ENCODE measurements around the gene S100G. TPM values are rescaled to one million over a fixed set of nuclear protein-coding genes. Genes with fewer than 3 reads are reported as not detected.
A peak's percentile ranks its signal among the peaks of the same experiment; 100 is the strongest.

The S100G gene
- polyA plus RNA-seq, 3 donors: not detected

- Histone ChIP-seq H3K4me1 (ENCODE audit: control insufficient read depth in 1 of 2, insufficient read depth in 2 of 2, low read length in 2 of 2) (no peaks in the 10 kb centered on the region), H3K36me3 (replicated peaks in 1 of 2; ENCODE audit: control insufficient read depth in 1 of 2, insufficient read depth in 2 of 2, low read length in 2 of 2) (peaks cover 0 to 3% of the 10 kb centered on the region in 2 donors), H3K79me2 (ENCODE audit: insufficient read depth, low read length) (no peaks in the 10 kb centered on the region), H4K20me1 (ENCODE audit: insufficient read depth, low read length) (no peaks in the 10 kb centered on the region), H3K9me3 (replicated peaks in 1 of 2; ENCODE audit: control insufficient read depth in 1 of 2, insufficient read depth in 1 of 2, low read length in 2 of 2) (no peaks in the 10 kb centered on the region), H3K9ac (ENCODE audit: insufficient read depth, low read length, poor library complexity, severe bottlenecking) (no peak overlapping the region), H3K4me2 (replicated peaks; ENCODE audit: extremely low read depth, low read length, poor library complexity, severe bottlenecking) (no peak overlapping the region), H3K27me3 (ENCODE audit: control insufficient read depth in 2 of 2, insufficient read depth in 2 of 2, low read length in 2 of 2) (peaks cover 0 to 7% of the 10 kb centered on the region in 2 donors), H3K27ac (ENCODE audit: low read depth in 1 of 2, low read length in 2 of 2) (no peak overlapping the region), H3K4me3 (replicated peaks in 1 of 3; ENCODE audit: low read depth in 2 of 3, low read length in 3 of 3) (no peak overlapping the region), H2AFZ (ENCODE audit: insufficient read depth, low read depth, low read length, poor library complexity, severe bottlenecking) (no peak overlapping the region)
- no CpG with 5 or more reads among the region's 2 CpGs for WGBS (ENCODE audit: insufficient coverage)
- Mint-ChIP-seq H3K4me3 (no peak overlapping the region), H3K9me3 (peaks cover 0 to 3% (median 0%) of the 10 kb centered on the region in 7 donors), H3K27me3 (ENCODE audit: low read depth in 3 of 3) (peaks cover 0 to 25% (median 0%) of the 10 kb centered on the region in 3 donors), H3K27ac (no peak overlapping the region), H3K4me1 (no peaks in the 10 kb centered on the region), H3K36me3 (peaks cover 8 to 21% of the 10 kb centered on the region in 2 donors)
- DNase-seq: no peak
- intact Hi-C loops (cut with micrococcal nuclease): no loop called here
- no peak for TF ChIP-seq CTCF (IDR thresholded peaks at IDR 0.05)
Observed at GRCh38 chrX:16662402-16662801, 12.4 kb downstream of the S100G start.

GRCh38 chrX:16664074-16664473 is 14.1 kb downstream of the S100G start:
- H3K36me3 Mint-ChIP-seq: peaks cover 9 to 22% of the 10 kb centered on the region in 2 donors
- Histone ChIP-seq H3K4me3 (replicated peaks in 1 of 3; ENCODE audit: low read depth in 2 of 3, low read length in 3 of 3) (no peak overlapping the region), H3K4me2 (replicated peaks; ENCODE audit: extremely low read depth, low read length, poor library complexity, severe bottlenecking) (no peak overlapping the region), H3K27me3 (ENCODE audit: control insufficient read depth in 2 of 2, insufficient read depth in 2 of 2, low read length in 2 of 2) (peaks cover 0 to 5% of the 10 kb centered on the region in 2 donors), H3K79me2 (ENCODE audit: insufficient read depth, low read length) (no peaks in the 10 kb centered on the region), H3K4me1 (ENCODE audit: control insufficient read depth in 1 of 2, insufficient read depth in 2 of 2, low read length in 2 of 2) (no peaks in the 10 kb centered on the region), H3K27ac (ENCODE audit: low read depth in 1 of 2, low read length in 2 of 2) (no peak overlapping the region), H2AFZ (ENCODE audit: insufficient read depth, low read depth, low read length, poor library complexity, severe bottlenecking) (no peak overlapping the region), H3K36me3 (replicated peaks in 1 of 2; ENCODE audit: control insufficient read depth in 1 of 2, insufficient read depth in 2 of 2, low read length in 2 of 2) (peaks cover 0 to 3% of the 10 kb centered on the region in 2 donors), H4K20me1 (ENCODE audit: insufficient read depth, low read length) (no peaks in the 10 kb centered on the region), H3K9ac (ENCODE audit: insufficient read depth, low read length, poor library complexity, severe bottlenecking) (no peak overlapping the region), H3K9me3 (replicated peaks in 1 of 2; ENCODE audit: control insufficient read depth in 1 of 2, insufficient read depth in 1 of 2, low read length in 2 of 2) (no peaks in the 10 kb centered on the region)
- no peak for DNase-seq
- peak overlapping the region in 1 of 7 donors; percentile 53 for H3K27ac Mint-ChIP-seq
- TF ChIP-seq CTCF (IDR thresholded peaks at IDR 0.05): no peak
- intact Hi-C loops (cut with micrococcal nuclease): no loop called here
- no CpG with 5 or more reads among the region's 5 CpGs for WGBS (ENCODE audit: insufficient coverage)
- H3K4me3 Mint-ChIP-seq: no peak overlapping the region
- H3K9me3 Mint-ChIP-seq: peaks cover 0 to 3% (median 0%) of the 10 kb centered on the region in 7 donors
- H3K27me3 Mint-ChIP-seq (ENCODE audit: low read depth in 3 of 3): peaks cover 0 to 20% (median 0%) of the 10 kb centered on the region in 3 donors
- H3K4me1 Mint-ChIP-seq: no peaks in the 10 kb centered on the region
